ENCODE results near the gene PAX2. TPM values are rescaled to one million over a fixed set of nuclear protein-coding genes. Genes with fewer than 3 reads are reported as not detected.

The PAX2 gene
- total and polyA plus RNA-seq, 2 of the 8 experiments (the other 6 are each of a cell fraction or from before 2014, with no cell fraction given): 0.02 TPM; not detected in 1

GRCh38 chr10:100829097-100829870 is 83.9 kb downstream of the PAX2 start (continued):
- TF ChIP-seq EZH2 (IDR thresholded peaks at IDR 0.05; ENCODE audit: low read depth, low read length, severe bottlenecking): peak; percentile 26
- TF ChIP-seq YY1 (IDR thresholded peaks at IDR 0.05; ENCODE audit: low read depth, low read length): no peak

Measured in H1 (cell line).